Breast epithelium (tissue), 3 donors: ENCODE data around the gene DPPA4.

Source experiments
- POLR2AphosphoS5 ChIP-seq, 3 donors: sonication (generic); formaldehyde crosslinking; IDR thresholded peaks; one replicate each; pipeline ENCODE4 v1.6.1; 2017; ENCODE audit warnings: antibody characterized with exemption in 3 of 3
- TF ChIP-seq, protein P1 (sequence below), 3 donors: fragments of 450-650 bp; IDR thresholded peaks; one replicate each; pipeline ENCODE4 v1.5.1; 2016 to 2017; ENCODE audit warnings: antibody characterized with exemption in 3 of 3, mild to moderate bottlenecking in 3 of 3, moderate library complexity in 3 of 3

DNA sequence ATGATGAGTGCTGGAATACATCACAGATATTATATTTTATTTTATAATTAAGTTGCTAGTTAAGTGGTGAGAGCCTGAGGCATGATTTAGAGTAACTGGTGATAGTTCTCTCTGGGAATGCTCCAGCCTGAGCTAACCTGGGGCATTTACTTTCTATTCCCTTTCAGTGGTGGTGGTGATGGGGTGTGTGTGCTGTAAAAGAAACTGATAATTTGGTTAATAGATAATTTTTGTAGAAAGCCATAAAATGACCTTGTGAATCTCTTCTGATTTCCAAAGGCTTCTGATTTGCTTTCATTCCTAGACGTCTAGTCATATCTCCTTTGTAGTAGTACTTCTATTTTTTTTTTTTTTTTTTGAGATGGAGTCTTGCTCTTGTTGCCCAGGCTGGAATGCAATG lies 46.8 kb upstream of the DPPA4 start:
- TF ChIP-seq, protein P1, sequence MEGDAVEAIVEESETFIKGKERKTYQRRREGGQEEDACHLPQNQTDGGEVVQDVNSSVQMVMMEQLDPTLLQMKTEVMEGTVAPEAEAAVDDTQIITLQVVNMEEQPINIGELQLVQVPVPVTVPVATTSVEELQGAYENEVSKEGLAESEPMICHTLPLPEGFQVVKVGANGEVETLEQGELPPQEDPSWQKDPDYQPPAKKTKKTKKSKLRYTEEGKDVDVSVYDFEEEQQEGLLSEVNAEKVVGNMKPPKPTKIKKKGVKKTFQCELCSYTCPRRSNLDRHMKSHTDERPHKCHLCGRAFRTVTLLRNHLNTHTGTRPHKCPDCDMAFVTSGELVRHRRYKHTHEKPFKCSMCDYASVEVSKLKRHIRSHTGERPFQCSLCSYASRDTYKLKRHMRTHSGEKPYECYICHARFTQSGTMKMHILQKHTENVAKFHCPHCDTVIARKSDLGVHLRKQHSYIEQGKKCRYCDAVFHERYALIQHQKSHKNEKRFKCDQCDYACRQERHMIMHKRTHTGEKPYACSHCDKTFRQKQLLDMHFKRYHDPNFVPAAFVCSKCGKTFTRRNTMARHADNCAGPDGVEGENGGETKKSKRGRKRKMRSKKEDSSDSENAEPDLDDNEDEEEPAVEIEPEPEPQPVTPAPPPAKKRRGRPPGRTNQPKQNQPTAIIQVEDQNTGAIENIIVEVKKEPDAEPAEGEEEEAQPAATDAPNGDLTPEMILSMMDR (IDR thresholded peaks at IDR 0.05), result no peak
- TF ChIP-seq POLR2AphosphoS5 (IDR thresholded peaks at IDR 0.05), result no peak
